Panc1 (cell line): ENCODE data around the gene KASH5.

Source experiments
- CTCF ChIP-seq: fragments of 450-650 bp; IDR thresholded peaks from 2 replicates; pipeline ENCODE4 v1.5.1; 2017; ENCODE audit warnings: mild to moderate bottlenecking
- POLR2AphosphoS5 ChIP-seq: IDR thresholded peaks from 2 replicates; pipeline ENCODE4 v1.6.1; 2012; ENCODE audit warnings: mild to moderate bottlenecking, low read depth, low read length, moderate library complexity
- REST ChIP-seq, 2 experiments: IDR thresholded peaks; 2 replicates each; pipeline ENCODE4 v1.6.1; 2011 to 2012; ENCODE audit warnings: low read depth in 2 of 2, control low read depth in 1 of 2, low read length in 1 of 2, mild to moderate bottlenecking in 1 of 2, moderate library complexity in 1 of 2; ENCODE audit not compliant: insufficient read depth in 1 of 2
- SIN3A ChIP-seq: IDR thresholded peaks from 2 replicates; pipeline ENCODE4 v1.6.1; 2012; ENCODE audit warnings: low read depth, mild to moderate bottlenecking, low read length, moderate library complexity, borderline replicate concordance; ENCODE audit not compliant: insufficient read depth
- TCF7L2 ChIP-seq: IDR thresholded peaks from 2 replicates; pipeline ENCODE4 v1.6.1; 2011; ENCODE audit warnings: mild to moderate bottlenecking, low read depth, low read length, inconsistent platforms

DNA sequence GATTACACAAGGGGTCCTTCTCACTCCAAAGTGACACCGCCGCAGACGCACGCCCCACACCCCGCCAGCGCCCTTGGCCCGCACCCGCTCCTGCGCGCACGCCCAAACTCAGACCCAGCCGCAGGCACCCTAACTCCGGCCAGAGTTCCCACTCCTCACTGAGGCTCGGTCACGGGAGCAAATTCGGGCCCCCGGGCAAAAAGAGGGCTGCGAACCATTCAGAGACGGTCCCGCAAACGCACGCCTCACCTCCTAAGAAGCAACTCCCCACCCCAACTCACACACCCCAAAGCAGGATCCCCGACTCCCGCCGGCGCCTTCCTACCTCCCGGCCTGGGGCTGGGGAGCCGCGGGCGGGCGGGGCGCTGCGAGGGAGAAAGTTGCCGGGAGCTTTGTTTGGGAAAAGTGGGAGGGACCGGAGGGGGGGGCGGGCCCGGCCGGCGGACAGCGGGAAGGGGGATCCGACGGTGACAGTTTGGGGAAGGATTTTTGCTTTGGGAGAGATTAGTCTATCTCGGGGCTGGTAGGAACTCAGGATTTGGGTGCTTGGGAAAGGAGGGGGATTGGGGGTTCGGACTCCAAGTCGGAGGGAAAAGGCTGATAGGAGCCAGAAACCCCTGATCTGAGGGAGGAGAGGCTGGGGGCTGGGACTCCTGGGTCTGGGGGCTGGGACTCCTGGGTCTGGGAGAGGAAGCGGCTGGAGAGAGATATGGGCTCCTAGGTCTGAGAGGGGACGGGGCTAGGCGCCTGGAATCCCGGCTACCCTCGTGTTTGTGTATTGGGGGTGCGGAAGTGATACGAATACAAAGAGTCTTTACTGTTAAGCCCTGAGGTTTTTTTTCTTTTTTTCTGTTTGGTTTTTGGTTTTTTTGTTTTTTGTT, 25.8 kb upstream of the KASH5 start, which contains the start of gene TEAD2:
- TF ChIP-seq CTCF (no peak), POLR2AphosphoS5 (no peak), SIN3A (no peak), REST (IDR thresholded peaks at IDR 0.05; ENCODE audit: insufficient read depth in 1 of 2, low read depth in 2 of 2, low read length in 1 of 2) (no peak), TCF7L2 (no peak)
